HG03442 (cell line): ENCODE data around the gene JUN.

ENCODE experiments used
- ATAC-seq: cut with Tn5 transposase; IDR thresholded peaks from one replicate; pipeline ENCODE4 v1.9.1; 2021; ENCODE audit warnings: mild to moderate bottlenecking, moderate library complexity; ENCODE audit not compliant: unreplicated experiment

The JUN gene

DNA sequence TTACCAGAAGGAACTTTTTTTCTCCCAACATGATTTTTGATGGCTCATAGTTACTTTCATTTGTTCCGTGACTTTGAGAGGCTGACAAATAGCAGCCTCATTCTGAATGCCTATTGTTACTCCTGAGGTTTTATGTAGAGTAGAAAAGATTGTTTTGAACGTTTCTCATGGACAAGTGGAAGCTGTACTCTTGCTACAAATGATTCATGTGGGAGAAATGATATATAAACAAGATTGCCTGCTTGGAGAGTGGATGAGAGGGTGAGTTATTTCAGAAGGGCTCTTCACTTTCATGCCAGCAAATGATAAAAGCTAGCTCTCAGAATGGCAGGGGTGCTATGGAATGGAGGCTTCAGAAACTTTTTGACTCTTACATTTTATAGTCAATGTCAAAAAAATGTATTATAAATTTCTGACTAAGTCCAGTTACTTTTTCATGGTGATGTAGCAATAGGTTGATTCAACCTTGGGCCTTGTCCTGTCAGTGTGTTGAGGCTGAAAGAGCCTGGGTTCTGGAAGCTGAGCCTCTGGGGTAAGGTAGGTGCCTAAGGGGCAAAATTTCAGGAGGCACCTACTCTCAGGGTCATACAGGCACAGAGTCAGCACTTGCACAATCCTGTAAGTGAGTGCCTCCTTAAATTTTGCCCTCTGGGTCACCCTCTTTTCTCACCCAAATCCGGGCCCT lies 19.4 kb downstream of the JUN start:
- no peak for ATAC-seq

DNA sequence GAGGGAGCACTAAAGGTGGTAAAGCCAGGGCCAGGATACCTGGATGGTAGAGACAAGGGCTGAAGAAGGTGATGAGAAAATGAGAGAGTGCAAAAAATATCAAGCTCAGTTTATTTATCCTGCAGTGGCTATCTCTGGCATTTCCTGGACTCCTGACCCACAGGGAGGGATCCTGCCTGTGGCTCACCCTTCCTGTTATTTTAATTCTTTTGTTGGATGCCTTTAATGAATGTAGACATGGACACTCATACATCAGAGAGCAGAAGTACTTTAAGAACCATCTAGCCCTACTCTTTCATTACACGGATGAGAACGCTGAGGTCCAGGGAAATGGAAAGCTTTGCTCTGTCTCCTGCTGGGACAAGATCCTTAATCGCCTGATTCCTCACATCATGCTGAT lies 20.6 kb downstream of the JUN start:
- no peak for ATAC-seq

DNA sequence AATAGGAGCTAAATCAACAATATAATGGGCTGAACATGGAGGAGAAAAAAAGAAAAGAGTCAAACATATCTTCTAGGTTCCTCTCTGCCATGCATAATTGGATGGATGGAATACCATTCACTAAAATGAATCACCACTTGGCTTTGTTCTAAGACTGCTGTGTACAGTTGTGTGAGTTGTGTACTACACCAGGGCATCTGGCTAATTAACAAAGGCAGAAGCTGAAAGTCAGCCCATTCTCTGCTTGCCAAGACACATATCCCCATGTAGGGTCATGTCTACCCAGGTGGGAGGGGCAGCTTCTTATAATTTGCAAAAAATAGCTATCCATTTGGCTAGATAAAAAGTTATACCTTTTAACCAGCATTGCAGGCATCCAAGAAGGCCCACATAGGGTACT lies 21.0 kb downstream of the JUN start:
- no peak for ATAC-seq

DNA sequence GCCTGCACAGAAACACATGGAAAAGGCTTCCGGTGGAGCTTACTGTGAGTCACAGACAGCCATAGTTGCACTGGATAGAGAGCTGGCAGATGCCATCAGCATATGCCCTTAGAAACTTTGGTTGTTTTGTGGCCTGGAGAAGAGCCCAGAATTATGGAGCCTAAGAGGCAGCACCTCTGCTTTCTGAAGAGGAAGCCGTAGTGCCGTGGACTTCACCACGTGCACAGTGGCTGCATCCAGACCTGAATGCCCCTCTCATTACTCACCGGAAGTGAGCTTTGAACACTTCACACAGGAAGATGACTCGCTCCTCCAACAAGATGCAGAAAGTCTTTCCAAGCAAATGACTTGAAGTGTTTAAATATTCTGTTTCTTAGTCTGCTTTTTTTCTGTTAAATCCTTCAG lies 28.4 kb downstream of the JUN start:
- ATAC-seq, result no peak

DNA sequence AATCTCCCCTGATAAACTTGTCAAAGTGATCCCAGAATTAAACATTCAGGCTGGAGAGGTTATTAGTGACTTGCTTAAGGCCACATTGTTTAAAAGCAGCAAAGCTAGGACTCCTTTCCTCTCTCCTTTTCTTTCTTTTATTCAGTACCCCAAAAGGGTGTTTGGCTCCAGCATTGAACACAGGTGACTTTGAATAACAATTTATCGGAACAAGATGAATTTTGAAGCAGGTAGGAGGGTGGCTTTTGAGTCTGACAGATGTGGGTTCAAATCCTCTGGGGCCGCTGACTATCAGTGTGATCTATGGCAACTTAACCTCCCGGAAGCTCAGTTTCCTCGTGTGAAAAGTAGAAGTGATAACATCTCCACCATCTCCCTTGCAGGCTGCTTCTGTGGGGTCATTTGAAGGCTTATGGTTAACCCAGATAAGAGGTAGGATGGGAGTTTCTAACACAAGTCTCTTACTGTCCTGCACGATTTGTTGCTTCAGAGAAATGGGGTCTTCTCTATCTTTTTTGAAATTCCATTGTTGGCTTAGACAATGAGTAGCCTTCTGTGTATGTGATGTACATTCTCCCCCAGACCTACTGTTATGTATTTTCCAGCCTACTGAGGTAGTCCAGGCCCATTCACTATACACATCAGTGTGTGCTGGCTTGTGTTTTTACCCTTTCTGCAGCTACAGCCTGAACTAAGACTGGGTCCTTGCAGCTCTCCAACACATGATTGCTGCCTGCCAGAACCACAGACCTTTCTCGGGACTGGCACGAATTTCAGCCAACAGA lies 29.0 kb downstream of the JUN start:
- no peak for ATAC-seq

DNA sequence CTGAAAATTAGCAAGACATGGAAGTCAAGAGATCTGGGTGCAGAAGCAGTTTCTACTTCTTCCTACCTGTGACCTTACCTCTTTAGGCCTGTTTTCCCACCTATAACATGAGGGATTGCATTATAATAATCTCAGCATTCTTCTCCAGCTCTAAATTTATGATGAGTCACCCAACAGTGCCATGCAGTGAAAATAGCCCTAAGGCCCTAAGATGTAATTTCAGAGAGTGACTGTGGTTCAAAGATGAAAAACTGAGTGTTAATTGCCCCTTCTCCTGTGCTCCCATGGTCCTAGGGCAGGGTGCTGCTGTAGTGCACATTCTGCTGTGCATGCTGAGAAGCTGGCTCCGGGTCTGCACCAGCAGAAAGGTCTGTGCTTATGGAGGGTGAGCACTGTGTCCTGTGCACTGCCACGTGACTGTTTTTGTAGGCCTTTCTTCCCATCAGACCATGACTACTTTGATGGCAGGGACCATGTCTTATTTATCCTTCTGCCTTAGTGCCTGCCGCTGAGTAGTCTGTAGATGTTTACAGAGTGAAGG lies 29.7 kb downstream of the JUN start:
- ATAC-seq, result no peak

DNA sequence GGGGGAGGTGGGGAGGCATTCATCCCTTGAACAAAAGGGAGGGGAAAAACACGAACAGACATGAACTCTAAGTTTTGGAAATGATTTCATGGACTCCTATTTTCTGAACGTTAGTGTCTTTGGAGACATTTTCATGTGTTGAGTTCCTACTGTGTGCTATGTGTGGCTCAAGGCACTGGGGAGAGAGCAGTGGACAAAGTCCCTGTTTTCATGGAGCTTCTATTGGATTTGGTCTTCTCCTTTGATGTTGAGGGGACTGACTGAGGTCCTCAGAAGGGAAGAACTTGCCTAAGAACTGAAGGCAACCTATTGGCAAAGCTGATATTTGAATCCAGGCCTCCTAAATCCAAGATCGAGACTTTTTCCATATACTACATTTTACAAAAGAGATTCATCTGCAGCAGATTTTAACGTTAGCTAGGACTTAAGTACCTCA lies 30.4 kb downstream of the JUN start:
- ATAC-seq, result no peak

DNA sequence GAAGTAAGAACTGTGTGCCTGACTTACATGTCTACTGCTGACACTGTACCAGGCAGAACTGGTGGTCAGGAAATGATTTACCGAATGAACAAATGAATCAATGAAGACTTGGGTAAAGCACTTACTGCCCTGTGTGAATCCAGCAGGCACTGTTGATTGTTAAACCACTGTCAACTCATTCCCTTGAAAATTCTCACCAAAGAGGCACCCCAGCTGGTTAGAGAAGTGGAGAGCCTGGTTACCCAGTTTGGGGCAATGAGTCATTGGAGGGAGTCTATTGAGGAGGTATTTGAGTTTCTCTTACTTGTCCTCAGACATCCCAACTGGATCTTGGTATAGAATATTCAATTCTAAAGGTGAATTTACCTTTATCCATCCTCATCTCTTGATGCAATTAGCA lies 34.2 kb downstream of the JUN start:
- ATAC-seq, result no peak

DNA sequence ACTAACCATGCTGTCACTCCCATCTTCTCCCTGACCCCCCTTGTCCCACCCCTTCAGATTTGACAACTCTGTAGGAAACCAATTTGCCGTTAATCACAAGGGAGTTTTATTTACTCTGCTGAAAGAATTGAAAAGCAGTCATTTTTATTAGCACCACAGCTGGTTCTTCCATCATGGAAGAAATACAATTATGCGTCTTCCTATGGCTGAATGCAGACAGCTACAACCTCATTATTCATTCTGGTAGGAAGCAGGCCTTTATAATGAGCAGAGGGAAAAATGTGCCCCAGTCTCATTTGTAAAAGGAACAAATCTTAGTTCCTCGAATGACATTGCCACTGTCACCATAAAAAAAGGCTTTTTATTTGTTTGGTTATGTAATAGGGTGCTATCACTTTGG lies 35.2 kb downstream of the JUN start:
- no peak for ATAC-seq

DNA sequence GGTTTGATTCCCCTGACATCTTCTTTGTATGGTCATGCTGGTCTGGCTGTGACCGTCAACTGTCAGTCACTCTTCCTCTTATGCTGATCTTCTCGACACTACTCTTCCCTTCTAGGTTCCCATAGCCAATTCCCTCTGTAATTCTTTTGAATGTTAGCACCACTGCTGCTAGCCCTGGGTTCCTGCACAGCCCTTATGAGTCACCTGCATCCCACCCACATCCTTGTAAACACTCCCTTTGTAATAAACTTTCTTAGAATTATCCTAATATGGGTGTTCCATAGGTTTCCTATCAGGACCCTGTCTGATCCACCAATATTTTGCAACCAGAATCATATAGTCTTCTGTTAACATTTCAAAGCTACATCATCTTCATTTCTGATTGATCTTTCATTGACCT lies 37.1 kb downstream of the JUN start:
- ATAC-seq, result no peak

DNA sequence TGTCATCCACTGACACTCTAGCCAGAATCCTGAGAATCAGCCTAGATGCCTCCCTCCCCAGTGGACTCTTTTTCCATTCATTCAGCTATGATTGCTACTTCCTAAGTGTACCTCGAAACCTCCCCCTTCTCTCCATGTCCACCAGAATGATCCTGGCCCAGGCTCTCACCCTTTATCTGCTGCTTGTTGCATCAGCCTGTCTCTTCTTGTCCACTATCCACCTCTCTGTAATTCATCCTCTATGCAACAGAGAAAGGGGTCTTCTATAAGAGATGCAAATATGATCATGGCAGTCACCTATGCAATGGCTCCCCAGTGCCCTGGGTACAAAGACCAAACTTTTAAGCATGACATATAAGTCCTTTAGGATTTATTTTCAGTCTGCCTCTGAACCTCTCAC lies 37.7 kb downstream of the JUN start:
- no peak for ATAC-seq

DNA sequence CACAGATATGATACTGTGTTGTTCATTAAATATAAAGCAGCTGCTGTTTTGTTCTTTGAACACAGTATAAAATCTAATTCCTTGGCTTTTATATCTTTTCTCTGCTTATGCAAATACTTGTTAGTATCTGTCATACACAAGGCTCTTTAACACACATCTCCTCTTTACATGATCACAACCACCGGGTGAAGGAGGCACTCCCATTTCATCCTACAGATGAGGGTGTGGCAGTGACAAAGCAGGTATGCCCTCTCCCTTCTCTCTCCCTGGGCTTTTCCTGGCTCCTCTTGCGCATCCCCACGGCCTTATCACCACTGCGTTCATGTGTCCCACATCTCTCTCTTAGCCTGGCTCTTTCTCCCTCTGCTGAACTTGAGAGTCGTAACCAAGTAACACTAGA lies 38.2 kb downstream of the JUN start:
- ATAC-seq, result no peak

DNA sequence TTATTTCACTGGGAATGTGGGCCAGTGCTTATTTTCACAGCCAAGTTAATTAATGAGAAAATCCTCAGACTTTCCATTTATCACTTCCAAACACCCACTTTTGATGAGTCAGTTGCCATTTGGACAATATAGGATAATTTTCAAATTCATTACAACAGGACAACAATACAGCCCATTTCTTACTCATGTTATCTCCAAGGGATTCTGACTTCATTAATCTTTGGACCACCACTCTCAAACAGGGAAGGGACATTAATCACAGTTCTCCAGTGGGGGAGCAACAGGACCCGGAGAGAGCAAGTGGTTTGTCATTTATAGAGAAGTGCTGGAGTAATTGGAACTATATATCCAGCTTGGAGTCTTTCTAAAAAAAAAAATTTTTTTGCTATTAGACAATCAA lies 38.7 kb downstream of the JUN start:
- ATAC-seq, result no peak

DNA sequence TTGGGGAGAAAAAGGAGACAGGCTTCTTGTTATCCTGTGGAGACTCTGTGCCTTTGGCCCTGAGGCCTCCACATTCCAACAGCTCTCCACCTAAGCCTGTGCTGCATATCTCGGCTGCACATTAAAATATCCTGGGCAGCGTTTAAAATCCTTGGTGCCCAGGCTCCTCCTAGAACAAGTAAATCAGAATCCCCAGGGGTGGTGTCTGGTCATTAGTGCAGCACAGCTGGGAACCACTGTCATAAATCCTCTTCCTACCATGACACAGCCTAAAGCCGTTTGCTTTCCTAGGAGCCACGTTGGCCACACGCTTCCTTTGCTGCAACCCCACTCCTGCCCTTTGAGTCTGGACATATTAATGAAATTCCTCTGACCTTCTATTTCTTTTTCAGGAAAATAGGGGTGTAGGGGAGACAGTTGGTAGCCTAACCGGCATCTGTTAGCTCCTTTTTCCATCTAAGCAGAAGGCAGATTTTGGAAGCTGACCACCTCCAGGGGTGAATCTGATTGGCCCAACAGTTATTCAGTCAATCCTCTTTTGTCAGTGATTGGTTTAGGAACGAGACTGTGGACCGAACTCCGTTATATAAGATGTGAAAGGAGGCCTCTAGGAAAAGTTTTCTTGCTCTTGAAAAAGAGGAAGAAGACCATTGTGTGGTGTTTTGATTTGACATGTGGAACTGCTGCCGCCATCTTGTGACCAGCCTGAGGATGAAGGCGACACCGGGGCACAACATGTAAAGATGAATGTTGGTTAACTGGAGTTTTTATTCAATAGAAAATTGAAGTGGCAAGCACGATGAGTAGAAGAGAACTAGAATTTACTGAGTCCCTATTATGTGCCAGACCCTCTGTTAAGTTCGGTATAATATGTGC lies 41.9 kb downstream of the JUN start:
- no peak for ATAC-seq

DNA sequence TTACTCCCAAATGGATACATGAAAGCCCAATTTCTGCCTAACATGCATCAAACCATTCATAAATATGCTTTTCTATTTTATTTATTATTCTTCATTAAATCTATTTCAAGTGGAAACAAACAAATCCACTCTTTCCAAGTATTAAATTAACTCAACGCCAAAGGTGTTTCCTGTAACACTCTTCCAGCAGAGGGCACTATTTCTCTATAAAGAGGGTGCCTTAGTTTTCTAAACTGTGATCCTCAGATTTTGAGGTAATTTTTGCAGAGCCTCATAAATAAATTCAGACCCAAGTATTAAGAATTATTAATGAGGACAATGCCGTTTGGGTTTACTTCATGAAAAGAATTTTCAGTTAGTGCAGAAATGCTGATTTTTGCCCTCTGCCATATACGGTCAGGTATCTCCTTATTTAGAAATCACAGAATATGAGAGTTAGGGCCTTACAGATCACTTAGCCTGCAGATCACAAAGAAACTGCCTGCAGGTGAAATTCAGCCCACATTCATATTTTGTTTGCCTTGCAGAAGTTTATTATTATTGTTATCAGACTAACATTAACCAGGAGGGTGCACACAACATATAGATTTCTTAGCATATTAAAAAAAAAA lies 43.9 kb downstream of the JUN start:
- ATAC-seq, result no peak

DNA sequence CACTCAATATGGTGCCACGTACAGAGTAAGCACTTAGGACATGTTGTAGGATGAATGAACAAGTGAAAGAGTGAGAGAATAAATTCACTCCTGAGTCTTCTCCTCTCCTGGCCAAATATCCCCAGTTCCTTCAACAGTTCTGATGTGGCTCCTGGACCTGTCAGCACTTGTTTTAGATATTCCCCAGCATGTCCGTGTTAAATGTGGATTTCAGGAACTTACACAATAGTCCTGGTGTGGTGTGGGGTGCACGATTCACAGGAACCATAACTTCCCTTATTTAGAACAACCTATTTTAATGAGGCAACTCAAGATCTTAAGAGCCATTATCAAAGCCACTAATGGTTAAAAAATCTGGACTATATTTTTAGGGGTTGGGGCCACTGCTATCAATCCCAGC lies 45.0 kb downstream of the JUN start:
- ATAC-seq, result no peak

DNA sequence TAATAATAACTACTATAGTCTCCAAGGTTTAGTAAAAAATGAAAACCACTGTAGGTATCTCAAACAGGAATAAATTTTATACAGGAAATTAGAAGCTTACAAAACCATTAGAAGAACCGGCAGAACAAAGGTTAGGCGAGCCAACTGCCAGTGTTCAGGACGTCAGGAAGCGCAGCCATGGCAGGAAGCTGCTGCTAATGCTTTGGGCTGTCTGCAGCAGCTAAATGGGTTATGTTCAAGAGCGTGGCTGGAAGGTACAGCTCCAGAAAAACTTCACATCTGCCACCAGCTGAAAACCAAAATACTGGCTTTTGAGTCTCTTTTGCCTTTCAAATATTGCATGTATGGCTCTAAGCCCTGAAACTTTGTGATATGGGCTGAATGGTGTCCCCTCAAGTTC lies 48.3 kb downstream of the JUN start:
- ATAC-seq, result no peak

DNA sequence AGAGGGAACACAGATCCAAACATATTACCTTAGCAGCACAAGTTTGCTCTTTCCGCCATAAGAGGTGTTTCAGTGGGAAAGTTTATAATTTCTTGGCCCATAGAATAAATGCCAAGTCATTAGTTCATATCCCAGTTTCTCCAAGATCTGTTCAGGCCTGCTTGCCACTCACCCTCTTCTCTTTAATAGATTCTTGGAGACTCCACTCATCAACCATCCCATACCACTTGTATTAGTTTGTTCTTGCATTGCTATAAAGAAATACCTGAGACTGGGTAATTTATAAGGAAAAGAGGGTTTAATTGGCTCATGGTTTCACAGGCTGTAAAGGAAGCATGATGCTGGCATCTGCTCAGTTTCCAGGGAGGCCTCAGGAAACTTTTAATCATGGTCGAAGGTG lies 49.2 kb downstream of the JUN start:
- ATAC-seq, result no peak

DNA sequence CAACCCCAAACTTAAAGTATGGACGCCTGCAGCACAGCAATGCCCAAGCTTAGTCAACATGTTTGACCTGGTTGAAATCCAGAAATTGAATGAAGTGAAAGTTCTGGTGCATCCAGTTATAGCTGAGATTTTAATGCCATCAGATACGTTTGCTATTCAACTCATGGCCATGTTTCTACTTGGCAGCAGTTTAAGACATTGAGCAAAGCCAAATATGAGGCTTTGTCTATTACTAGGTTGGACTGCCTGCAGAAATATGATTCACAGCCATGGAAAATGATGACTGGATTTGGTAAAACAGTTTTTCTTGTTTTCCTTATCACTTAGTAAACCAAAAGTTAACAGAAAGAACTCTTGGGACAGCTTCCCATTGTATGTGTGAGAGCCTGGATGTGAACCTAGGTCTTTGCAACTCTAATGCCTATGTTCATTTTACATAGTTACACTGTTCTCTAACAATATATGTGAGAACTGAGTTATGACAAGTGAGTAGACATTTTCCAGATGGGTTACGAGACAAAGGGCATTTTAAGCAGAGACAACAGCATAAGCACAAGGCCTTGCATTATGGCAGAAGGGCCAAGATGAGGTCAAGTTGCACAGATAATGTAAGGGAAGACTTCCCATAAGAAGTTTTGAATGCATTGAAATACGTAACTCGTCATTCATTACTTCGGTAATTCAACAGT lies 51.6 kb downstream of the JUN start:
- ATAC-seq, result no peak
